GM23248 (cell line): ENCODE data around the gene PEAK1.

Experiments used
- EZH2 ChIP-seq: fragments of 200-600 bp; sonication (generic); IDR thresholded peaks from 2 replicates; pipeline ENCODE4 v1.6.1; 2018; ENCODE audit warnings: antibody characterized with exemption, mild to moderate bottlenecking; ENCODE audit not compliant: insufficient read depth, poor library complexity, severe bottlenecking
- EZH2phosphoT487 ChIP-seq: fragments of 200-600 bp; sonication (generic); IDR thresholded peaks from 2 replicates; pipeline ENCODE4 v1.6.1; 2018; ENCODE audit warnings: antibody characterized with exemption, moderate library complexity, mild to moderate bottlenecking, low read depth; ENCODE audit not compliant: insufficient read depth

DNA sequence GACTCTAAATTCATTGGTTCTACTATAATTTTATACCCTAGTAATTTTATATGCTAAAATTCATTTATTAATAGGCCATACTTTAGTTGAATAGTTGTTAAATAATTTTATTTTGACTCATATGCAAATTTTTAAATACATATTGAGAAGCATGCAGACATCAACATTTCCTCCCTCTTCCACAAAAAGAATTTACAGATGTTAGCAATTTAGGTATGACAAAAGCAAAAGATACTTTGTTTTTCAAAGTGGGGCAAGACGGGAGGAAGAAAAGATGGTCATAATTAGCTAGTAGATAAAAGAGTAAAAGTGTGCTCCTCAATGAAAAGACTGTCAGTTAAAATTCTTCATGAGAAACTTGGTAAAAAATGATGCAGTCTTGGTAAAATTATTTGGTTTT is 200.1 kb downstream of the PEAK1 start:
- TF ChIP-seq EZH2 (no peak), EZH2phosphoT487 (no peak)
